Pancreas (tissue), 10 donors: Measurements from ENCODE around the gene PEAK1. TPM values are rescaled to one million over a fixed set of nuclear protein-coding genes. Genes with fewer than 3 reads are reported as not detected.
A peak's percentile ranks its signal among the peaks of the same experiment; 100 is the strongest.

Experiments used
- ATAC-seq, 4 donors: fragments of 200-7000 bp; cut with Tn5 transposase; one replicate each; pipeline versions ENCODE4 v1.8.0 to v1.9.1; 2020; ENCODE audit warnings: mild to moderate bottlenecking in 4 of 4, moderate library complexity in 4 of 4
- DNase-seq, 6 donors: peaks; one replicate each; pipeline ENCODE4 v3.0.0-alpha.2; 2020
- FAIRE-seq: peaks from 2 replicates; lab custom pipeline; 2012; peaks lifted over from hg19 to GRCh38; lab: Jason Lieb, UNC
- H3K27ac ChIP-seq, 4 donors: fragments of 200-600 bp; sonication (generic); 1 replicate in 3 of 4; 2 replicates in 1 of 4; pipeline versions ENCODE4 v1.5.0 to v1.8.0; 2020
- H3K27me3 ChIP-seq, 4 donors: fragments of 200-600 bp; one replicate each; pipeline ENCODE4 v1.8.0; 2021
- H3K36me3 ChIP-seq, 3 donors: fragments of 200-600 bp; sonication (generic) in 1 of 3; one replicate each; pipeline versions ENCODE4 v1.5.0 to v1.8.0; 2020 to 2021
- H3K4me1 ChIP-seq, 3 donors: fragments of 200-600 bp; one replicate each; pipeline ENCODE4 v1.8.0; 2021
- H3K4me3 ChIP-seq, 4 donors: fragments of 200-600 bp; sonication (generic) in 2 of 4; one replicate each; pipeline versions ENCODE4 v1.5.0 to v1.8.0; 2020 to 2021
- H3K9me3 ChIP-seq, 4 donors: fragments of 200-600 bp; one replicate each; pipeline ENCODE4 v1.8.0; 2021
- WGBS, 2 donors: extraction: QIAGEN DNeasy Blood & Tissue Kit; methylation state at CpG; one replicate each; pipeline ENCODE4 v1.1.7; 2013; 5-methylcytosine and 5-hydroxymethylcytosine counted together
- intact Hi-C, 3 donors: fragments of 100-400 bp; cut with DNase I; formaldehyde crosslinking; loops; one replicate each; pipeline versions ENCODE4 v1.11.1 to v1.14.2; 2022
- polyA plus RNA-seq, 2 donors: library from polyadenylated mRNA; stranded (reverse); fragments of 200-250 nt; gene quantifications; one replicate each; pipeline ENCODE4 v1.2.3, GENCODE V29; 2013
- total RNA-seq, 6 donors: library from RNA; stranded (reverse); fragmentation: NEBNext Ultra II Directional in 4 of 6; extraction: Animal tissue kit (Norgen Biotek cat#: 25700) in 4 of 6; gene quantifications; one replicate each; pipeline versions ENCODE4 v1.2.1 to v1.2.4, GENCODE V29; 2021 to 2023
- TF ChIP-seq, protein P1 (sequence below), 4 donors: fragments of 200-600 bp; sonication (generic) in 3 of 4; IDR thresholded peaks; one replicate each; pipeline versions ENCODE4 v1.5.0 to v1.8.0; 2021; ENCODE audit warnings: antibody characterized with exemption in 4 of 4
- donor health status: healthy with polysubstance abuse.
- donor health status: DM: no; HTN: no; CAD: no; lungs with moderate emphysema.
- donor health status: DM: no; HTN: no; CAD: no.
- donor health status: control.
- donor health status: control.
- donor health status: Bipolar disorder and iron deficiency.
- donor health status: DM: yes; HTN: yes; CAD: no.
- donor health status: DM: no; HTN: no; CAD: no.
- donor health status: DM: no; HTN: no; CAD: no.
- donor health status: DM: yes; HTN: yes; CAD: no.

PEAK1 gene
- total and polyA plus RNA-seq, 8 donors: 1.8 to 27.6 (median 12.1) TPM

DNA sequence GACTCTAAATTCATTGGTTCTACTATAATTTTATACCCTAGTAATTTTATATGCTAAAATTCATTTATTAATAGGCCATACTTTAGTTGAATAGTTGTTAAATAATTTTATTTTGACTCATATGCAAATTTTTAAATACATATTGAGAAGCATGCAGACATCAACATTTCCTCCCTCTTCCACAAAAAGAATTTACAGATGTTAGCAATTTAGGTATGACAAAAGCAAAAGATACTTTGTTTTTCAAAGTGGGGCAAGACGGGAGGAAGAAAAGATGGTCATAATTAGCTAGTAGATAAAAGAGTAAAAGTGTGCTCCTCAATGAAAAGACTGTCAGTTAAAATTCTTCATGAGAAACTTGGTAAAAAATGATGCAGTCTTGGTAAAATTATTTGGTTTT lies 200.1 kb downstream of the PEAK1 start:
- peak; percentile 56 for FAIRE-seq
- 91 to 95% methylated on average over 1 of the region's 1 CpG for WGBS, 2 donors

DNA sequence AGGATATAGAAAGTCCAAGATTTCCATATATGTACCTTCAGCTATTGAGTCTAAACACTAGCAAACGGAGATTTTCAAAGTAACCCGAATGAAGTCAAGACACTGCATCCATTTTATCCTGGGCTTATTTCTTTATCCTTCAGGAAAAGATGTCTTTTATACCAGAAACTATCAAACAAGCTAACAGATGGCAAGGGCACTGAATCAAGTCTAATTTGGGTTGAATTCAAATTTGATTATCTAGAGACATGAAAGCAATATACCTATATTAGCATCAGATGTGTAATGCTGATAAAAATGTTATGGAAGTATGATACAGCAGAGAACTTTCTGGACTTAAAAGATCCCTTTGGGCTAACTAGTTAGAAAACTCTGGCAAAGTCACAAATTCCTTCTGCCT lies 210.7 kb downstream of the PEAK1 start:
- no peak for FAIRE-seq

More for the DNA sequence above, 200.1 kb downstream of the PEAK1 start:
- no peak overlapping the region for H3K4me3 ChIP-seq
- ATAC-seq: no peak
- TF ChIP-seq, protein P1, sequence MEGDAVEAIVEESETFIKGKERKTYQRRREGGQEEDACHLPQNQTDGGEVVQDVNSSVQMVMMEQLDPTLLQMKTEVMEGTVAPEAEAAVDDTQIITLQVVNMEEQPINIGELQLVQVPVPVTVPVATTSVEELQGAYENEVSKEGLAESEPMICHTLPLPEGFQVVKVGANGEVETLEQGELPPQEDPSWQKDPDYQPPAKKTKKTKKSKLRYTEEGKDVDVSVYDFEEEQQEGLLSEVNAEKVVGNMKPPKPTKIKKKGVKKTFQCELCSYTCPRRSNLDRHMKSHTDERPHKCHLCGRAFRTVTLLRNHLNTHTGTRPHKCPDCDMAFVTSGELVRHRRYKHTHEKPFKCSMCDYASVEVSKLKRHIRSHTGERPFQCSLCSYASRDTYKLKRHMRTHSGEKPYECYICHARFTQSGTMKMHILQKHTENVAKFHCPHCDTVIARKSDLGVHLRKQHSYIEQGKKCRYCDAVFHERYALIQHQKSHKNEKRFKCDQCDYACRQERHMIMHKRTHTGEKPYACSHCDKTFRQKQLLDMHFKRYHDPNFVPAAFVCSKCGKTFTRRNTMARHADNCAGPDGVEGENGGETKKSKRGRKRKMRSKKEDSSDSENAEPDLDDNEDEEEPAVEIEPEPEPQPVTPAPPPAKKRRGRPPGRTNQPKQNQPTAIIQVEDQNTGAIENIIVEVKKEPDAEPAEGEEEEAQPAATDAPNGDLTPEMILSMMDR (IDR thresholded peaks at IDR 0.05): no peak
- H3K27ac ChIP-seq: no peak overlapping the region
- intact Hi-C loops: no loop called here
- H3K4me1 ChIP-seq: peaks cover 11 to 19% (median 16%) of the 10 kb centered on the region in 3 donors
- H3K36me3 ChIP-seq: no peaks in the 10 kb centered on the region
- H3K27me3 ChIP-seq: no peaks in the 10 kb centered on the region
- no peaks in the 10 kb centered on the region for H3K9me3 ChIP-seq
- no peak for DNase-seq

DNA sequence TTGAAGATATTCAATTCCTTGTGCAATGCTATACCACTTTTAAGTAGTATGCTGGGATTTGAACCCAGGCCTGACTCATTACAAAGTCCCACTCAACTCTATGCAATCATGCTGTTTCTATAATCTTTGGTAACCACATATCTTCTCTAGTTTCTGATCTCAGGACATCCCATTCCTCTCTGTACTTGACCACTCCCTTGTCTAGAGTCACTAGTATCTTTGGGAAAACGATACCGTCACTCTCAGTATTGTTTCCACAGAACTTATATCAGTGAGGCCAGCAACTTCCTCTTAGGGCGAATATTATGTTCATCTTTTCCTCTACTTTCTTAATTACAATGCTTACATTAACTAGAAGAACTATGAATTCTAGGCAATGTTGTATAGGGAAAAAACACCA lies 211.7 kb downstream of the PEAK1 start:
- Histone ChIP-seq H3K4me1 (no peaks in the 10 kb centered on the region), H3K4me3 (no peak overlapping the region), H3K27me3 (no peaks in the 10 kb centered on the region), H3K9me3 (no peaks in the 10 kb centered on the region), H3K36me3 (no peaks in the 10 kb centered on the region), H3K27ac (no peak overlapping the region)
- DNase-seq (no peak), FAIRE-seq (no peak), ATAC-seq (no peak)
- TF ChIP-seq, protein P1 (IDR thresholded peaks at IDR 0.05): no peak
- WGBS, 2 donors: 96% methylated on average over 3 of the region's 3 CpGs
- intact Hi-C loops: no loop called here

More for the DNA sequence above, 210.7 kb downstream of the PEAK1 start:
- no peaks in the 10 kb centered on the region for H3K27me3 ChIP-seq
- ATAC-seq: no peak
- no peak overlapping the region for H3K4me3 ChIP-seq
- H3K36me3 ChIP-seq: no peaks in the 10 kb centered on the region
- TF ChIP-seq, protein P1 (IDR thresholded peaks at IDR 0.05): no peak
- H3K4me1 ChIP-seq: no peaks in the 10 kb centered on the region
- H3K9me3 ChIP-seq: no peaks in the 10 kb centered on the region
- WGBS, 2 donors: 96 to 97% methylated on average over 2 of the region's 2 CpGs
- DNase-seq: no peak
- intact Hi-C loops: no loop called here
- no peak overlapping the region for H3K27ac ChIP-seq

DNA sequence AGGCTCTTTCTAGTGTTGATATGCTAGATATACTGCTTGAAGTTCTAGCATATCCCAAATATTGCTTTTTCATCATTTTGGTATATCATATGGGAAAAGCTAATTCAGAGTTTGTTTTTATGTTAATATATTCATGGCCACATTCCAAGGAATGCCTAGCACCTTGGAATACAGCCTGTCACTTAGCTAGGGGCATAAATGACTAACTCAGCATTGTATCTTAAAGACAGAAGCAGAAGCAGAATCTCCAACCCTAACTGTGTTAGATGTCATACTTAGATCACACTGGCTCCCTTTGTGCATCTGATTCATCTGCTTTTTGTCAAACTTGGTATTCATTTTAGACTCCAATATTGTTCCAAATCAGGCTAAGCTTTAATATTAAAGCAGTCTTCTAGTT lies 218.2 kb downstream of the PEAK1 start:
- Histone ChIP-seq H3K4me1 (no peaks in the 10 kb centered on the region), H3K27me3 (no peaks in the 10 kb centered on the region), H3K4me3 (no peak overlapping the region), H3K27ac (no peak overlapping the region), H3K9me3 (no peaks in the 10 kb centered on the region), H3K36me3 (peaks cover 0 to 5% (median 0%) of the 10 kb centered on the region in 3 donors)
- no peak for DNase-seq
- intact Hi-C loops: no loop called here
- TF ChIP-seq, protein P1 (IDR thresholded peaks at IDR 0.05): no peak
- FAIRE-seq: no peak
- no peak for ATAC-seq

DNA sequence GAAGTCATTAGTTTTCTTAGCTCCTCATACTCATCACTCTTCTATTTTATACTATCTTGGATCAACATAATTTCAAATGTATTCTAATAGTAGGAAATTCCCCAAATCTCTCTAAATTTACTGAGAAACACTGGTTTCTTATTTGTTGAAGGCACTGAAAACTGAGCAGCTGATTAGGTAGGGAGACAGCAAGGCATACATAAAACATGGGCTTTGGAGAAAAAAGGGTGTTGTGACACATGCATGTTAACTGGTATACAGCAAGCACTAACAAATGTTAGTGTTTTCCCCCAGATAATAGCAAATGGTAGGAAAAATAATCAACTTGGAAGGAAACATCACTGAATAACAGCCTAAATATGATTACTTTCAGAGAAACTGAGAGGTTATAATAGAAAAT lies 223.5 kb downstream of the PEAK1 start:
- no peak overlapping the region for H3K4me3 ChIP-seq
- intact Hi-C loops: no loop called here
- H3K4me1 ChIP-seq: no peaks in the 10 kb centered on the region
- no peaks in the 10 kb centered on the region for H3K9me3 ChIP-seq
- H3K36me3 ChIP-seq: peaks cover 0 to 5% (median 0%) of the 10 kb centered on the region in 3 donors
- no peak for DNase-seq
- no peaks in the 10 kb centered on the region for H3K27me3 ChIP-seq
- H3K27ac ChIP-seq: no peak overlapping the region
- TF ChIP-seq, protein P1 (IDR thresholded peaks at IDR 0.05): no peak
- ATAC-seq: no peak
- FAIRE-seq: no peak
